ENCODE results near the gene HIF1A.
A peak's percentile ranks its signal among the peaks of the same experiment; 100 is the strongest.

The HIF1A gene

GRCh38 chr14:61726778-61727658 is 31.7 kb downstream of the HIF1A start:
- H3K36me3 ChIP-seq (ENCODE audit: control insufficient read depth, low read length): peaks cover 98% of the 10 kb centered on the region

DNA sequence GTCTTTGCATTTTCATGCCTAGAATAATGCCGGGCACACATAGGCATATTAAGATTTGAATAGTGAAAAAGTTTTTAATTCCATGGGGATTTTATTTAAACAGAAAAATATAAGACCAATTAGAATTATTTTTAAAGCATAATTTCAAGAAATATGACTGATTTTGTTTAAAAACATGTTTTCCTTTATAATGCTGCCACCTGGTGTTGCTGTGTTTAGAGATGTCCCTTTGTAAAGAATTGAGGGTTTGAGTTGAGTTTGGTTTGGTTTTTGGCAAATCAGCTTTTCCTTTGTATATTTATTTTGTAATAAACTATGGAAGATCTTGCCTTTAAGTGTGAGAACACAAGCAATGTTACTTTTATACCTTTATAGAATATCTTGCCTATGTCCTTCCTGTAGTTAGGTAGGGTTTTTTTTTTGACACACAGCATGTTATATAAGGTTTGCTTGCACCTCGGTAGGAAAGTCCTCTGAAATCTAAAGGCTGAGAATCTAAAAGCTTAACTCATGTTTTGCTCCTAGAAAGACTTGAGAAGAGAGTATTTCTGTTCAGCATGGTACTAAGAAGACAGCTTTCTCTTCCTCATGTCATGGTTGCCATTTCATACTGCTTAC is 35.6 kb downstream of the HIF1A start:
- peaks cover 99% of the 10 kb centered on the region for H3K36me3 ChIP-seq (ENCODE audit: control insufficient read depth, low read length)
- H3K4me1 ChIP-seq (ENCODE audit: control insufficient read depth, low read length): peaks cover 61% of the 10 kb centered on the region
- H3K9me3 ChIP-seq (ENCODE audit: control insufficient read depth, insufficient read depth, low read length): no peaks in the 10 kb centered on the region
- H3K27me3 ChIP-seq (ENCODE audit: control insufficient read depth, low read length): no peaks in the 10 kb centered on the region
- no peak overlapping the region for H3K4me2 ChIP-seq (ENCODE audit: low read length)
- TF ChIP-seq, protein P1, sequence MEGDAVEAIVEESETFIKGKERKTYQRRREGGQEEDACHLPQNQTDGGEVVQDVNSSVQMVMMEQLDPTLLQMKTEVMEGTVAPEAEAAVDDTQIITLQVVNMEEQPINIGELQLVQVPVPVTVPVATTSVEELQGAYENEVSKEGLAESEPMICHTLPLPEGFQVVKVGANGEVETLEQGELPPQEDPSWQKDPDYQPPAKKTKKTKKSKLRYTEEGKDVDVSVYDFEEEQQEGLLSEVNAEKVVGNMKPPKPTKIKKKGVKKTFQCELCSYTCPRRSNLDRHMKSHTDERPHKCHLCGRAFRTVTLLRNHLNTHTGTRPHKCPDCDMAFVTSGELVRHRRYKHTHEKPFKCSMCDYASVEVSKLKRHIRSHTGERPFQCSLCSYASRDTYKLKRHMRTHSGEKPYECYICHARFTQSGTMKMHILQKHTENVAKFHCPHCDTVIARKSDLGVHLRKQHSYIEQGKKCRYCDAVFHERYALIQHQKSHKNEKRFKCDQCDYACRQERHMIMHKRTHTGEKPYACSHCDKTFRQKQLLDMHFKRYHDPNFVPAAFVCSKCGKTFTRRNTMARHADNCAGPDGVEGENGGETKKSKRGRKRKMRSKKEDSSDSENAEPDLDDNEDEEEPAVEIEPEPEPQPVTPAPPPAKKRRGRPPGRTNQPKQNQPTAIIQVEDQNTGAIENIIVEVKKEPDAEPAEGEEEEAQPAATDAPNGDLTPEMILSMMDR (IDR thresholded peaks at IDR 0.05; ENCODE audit: low read depth, low read length, poor library complexity, severe bottlenecking): peak; percentile 50
- TF ChIP-seq EZH2phosphoT487 (IDR thresholded peaks at IDR 0.05; ENCODE audit: borderline replicate concordance, low read length): no peak
- H3F3A ChIP-seq (ENCODE audit: control insufficient read depth, insufficient read depth): peaks cover 23% of the 10 kb centered on the region
- H3K4me3 ChIP-seq (ENCODE audit: low read length): no peak overlapping the region
- no peaks in the 10 kb centered on the region for H3K9me2 ChIP-seq (replicated peaks; ENCODE audit: control insufficient read depth, low read length)
- H3K79me2 ChIP-seq (ENCODE audit: control insufficient read depth, low read length): peaks cover 89% of the 10 kb centered on the region
- peak overlapping the region; percentile 30; the same call in 1 of the 2 replicates for H3K27ac ChIP-seq (ENCODE audit: low read depth, low read length)
- H4K20me1 ChIP-seq (ENCODE audit: control insufficient read depth, insufficient read depth, low read depth, low read length): no peaks in the 10 kb centered on the region

More at GRCh38 chr14:61726778-61727658, 31.7 kb downstream of the HIF1A start:
- TF ChIP-seq EZH2phosphoT487 (IDR thresholded peaks at IDR 0.05; ENCODE audit: borderline replicate concordance, low read length): no peak
- TF ChIP-seq, protein P1 (IDR thresholded peaks at IDR 0.05; ENCODE audit: low read depth, low read length, poor library complexity, severe bottlenecking): no peak
- Histone ChIP-seq H3K9me2 (replicated peaks; ENCODE audit: control insufficient read depth, low read length) (no peaks in the 10 kb centered on the region), H3K79me2 (ENCODE audit: control insufficient read depth, low read length) (peaks cover 95% of the 10 kb centered on the region), H4K20me1 (ENCODE audit: control insufficient read depth, insufficient read depth, low read depth, low read length) (no peaks in the 10 kb centered on the region), H3F3A (ENCODE audit: control insufficient read depth, insufficient read depth) (peaks cover 20% of the 10 kb centered on the region), H3K4me2 (ENCODE audit: low read length) (peak overlapping the region; percentile 37), H3K27ac (ENCODE audit: low read depth, low read length) (peak overlapping the region; percentile 29), H3K27me3 (ENCODE audit: control insufficient read depth, low read length) (no peaks in the 10 kb centered on the region), H3K9me3 (ENCODE audit: control insufficient read depth, insufficient read depth, low read length) (no peaks in the 10 kb centered on the region), H3K4me1 (ENCODE audit: control insufficient read depth, low read length) (peaks cover 76% of the 10 kb centered on the region), H3K4me3 (ENCODE audit: low read length) (no peak overlapping the region)

DNA sequence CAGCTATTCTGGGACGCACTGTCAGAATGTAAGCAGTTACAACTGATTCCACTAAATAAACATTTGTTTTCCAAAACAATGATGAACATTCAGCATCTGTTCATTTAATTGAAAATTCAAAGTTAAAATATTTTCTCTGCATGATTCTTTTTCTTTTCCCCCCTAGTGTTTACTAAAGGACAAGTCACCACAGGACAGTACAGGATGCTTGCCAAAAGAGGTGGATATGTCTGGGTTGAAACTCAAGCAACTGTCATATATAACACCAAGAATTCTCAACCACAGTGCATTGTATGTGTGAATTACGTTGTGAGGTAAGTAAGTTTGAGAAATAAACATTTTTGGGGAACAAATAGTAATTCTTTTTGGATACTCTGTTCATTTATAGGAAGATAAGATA is 38.7 kb downstream of the HIF1A start:
- Histone ChIP-seq H4K20me1 (ENCODE audit: control insufficient read depth, insufficient read depth, low read depth, low read length) (no peaks in the 10 kb centered on the region), H3K79me2 (ENCODE audit: control insufficient read depth, low read length) (peaks cover 86% of the 10 kb centered on the region), H3K4me2 (ENCODE audit: low read length) (no peak overlapping the region), H3K9me2 (replicated peaks; ENCODE audit: control insufficient read depth, low read length) (no peaks in the 10 kb centered on the region), H3K4me1 (ENCODE audit: control insufficient read depth, low read length) (peaks cover 42% of the 10 kb centered on the region), H3K27ac (ENCODE audit: low read depth, low read length) (no peak overlapping the region), H3K27me3 (ENCODE audit: control insufficient read depth, low read length) (no peaks in the 10 kb centered on the region), H3K36me3 (ENCODE audit: control insufficient read depth, low read length) (peaks cover 99% of the 10 kb centered on the region), H3K4me3 (ENCODE audit: low read length) (no peak overlapping the region), H3F3A (ENCODE audit: control insufficient read depth, insufficient read depth) (peaks cover 21% of the 10 kb centered on the region), H3K9me3 (ENCODE audit: control insufficient read depth, insufficient read depth, low read length) (no peaks in the 10 kb centered on the region)
- no peak for TF ChIP-seq EZH2phosphoT487 (IDR thresholded peaks at IDR 0.05; ENCODE audit: borderline replicate concordance, low read length)

DNA sequence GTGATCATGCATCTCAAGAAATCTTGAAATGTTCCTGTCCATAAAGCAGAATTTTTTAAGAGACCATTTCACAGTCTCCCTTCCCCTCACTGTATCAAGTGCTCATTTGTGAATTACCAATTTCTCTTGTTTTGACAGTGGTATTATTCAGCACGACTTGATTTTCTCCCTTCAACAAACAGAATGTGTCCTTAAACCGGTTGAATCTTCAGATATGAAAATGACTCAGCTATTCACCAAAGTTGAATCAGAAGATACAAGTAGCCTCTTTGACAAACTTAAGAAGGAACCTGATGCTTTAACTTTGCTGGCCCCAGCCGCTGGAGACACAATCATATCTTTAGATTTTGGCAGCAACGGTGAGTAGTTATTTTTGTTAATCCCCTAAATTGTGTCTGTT is 41.4 kb downstream of the HIF1A start:
- no peaks in the 10 kb centered on the region for H3K9me2 ChIP-seq (replicated peaks; ENCODE audit: control insufficient read depth, low read length)
- peaks cover 28% of the 10 kb centered on the region for H3K4me1 ChIP-seq (ENCODE audit: control insufficient read depth, low read length)
- no peaks in the 10 kb centered on the region for H3K9me3 ChIP-seq (ENCODE audit: control insufficient read depth, insufficient read depth, low read length)
- H3K4me2 ChIP-seq (ENCODE audit: low read length): no peak overlapping the region
- H3K79me2 ChIP-seq (ENCODE audit: control insufficient read depth, low read length): peaks cover 77% of the 10 kb centered on the region
- H3K4me3 ChIP-seq (ENCODE audit: low read length): no peak overlapping the region
- H3K27me3 ChIP-seq (ENCODE audit: control insufficient read depth, low read length): no peaks in the 10 kb centered on the region
- peaks cover 93% of the 10 kb centered on the region for H3K36me3 ChIP-seq (ENCODE audit: control insufficient read depth, low read length)
- H3F3A ChIP-seq (ENCODE audit: control insufficient read depth, insufficient read depth): peaks cover 18% of the 10 kb centered on the region; the same call in 1 of the 2 replicates
- TF ChIP-seq EZH2phosphoT487 (IDR thresholded peaks at IDR 0.05; ENCODE audit: borderline replicate concordance, low read length): no peak
- TF ChIP-seq, protein P1 (IDR thresholded peaks at IDR 0.05; ENCODE audit: low read depth, low read length, poor library complexity, severe bottlenecking): no peak
- no peaks in the 10 kb centered on the region for H4K20me1 ChIP-seq (ENCODE audit: control insufficient read depth, insufficient read depth, low read depth, low read length)
- no peak overlapping the region for H3K27ac ChIP-seq (ENCODE audit: low read depth, low read length)
